ENCODE data around the gene PARD3.

- TF ChIP-seq EZH2phosphoT487 (IDR thresholded peaks at IDR 0.05; ENCODE audit: borderline replicate concordance) (no peak), CEBPB (IDR thresholded peaks at IDR 0.05; ENCODE audit: low read depth) (no peak), CTCF (IDR thresholded peaks at IDR 0.05 in 2 of 3, conservative IDR thresholded peaks at IDR 0.05 in 1 of 3; ENCODE audit: borderline replicate concordance in 1 of 3, insufficient read depth in 1 of 3, low read depth in 2 of 3, low read length in 2 of 3) (no peak), POLR2AphosphoS5 (IDR thresholded peaks at IDR 0.05; ENCODE audit: low read depth, low read length) (no peak), SIN3A (IDR thresholded peaks at IDR 0.05; ENCODE audit: low read depth) (no peak), CBX3 (IDR thresholded peaks at IDR 0.05; ENCODE audit: low read depth) (no peak), ELF1 (IDR thresholded peaks at IDR 0.05; ENCODE audit: borderline replicate concordance, low read depth) (no peak), ATF3 (IDR thresholded peaks at IDR 0.05) (no peak), POLR2A (IDR thresholded peaks at IDR 0.05; ENCODE audit: borderline replicate concordance, extremely low read depth, insufficient read depth, insufficient read length) (no peak), TCF7L2 (IDR thresholded peaks at IDR 0.05; ENCODE audit: borderline replicate concordance, extremely low read depth, insufficient read depth, insufficient read length) (no peak)
Observed at GRCh38 chr10:34727595-34728033, 87.5 kb downstream of the PARD3 start.

All from HCT116 (cell line).